Left cardiac atrium (tissue), 4 donors: ENCODE data around the gene TMCC1. TPM values are rescaled to one million over a fixed set of nuclear protein-coding genes. Genes with fewer than 3 reads are reported as not detected.

Source experiments
- ATAC-seq, 2 donors: fragments of 200-7000 bp; cut with Tn5 transposase; one replicate each; pipeline ENCODE4 v1.9.1; 2020; ENCODE audit warnings: mild to moderate bottlenecking in 2 of 2, moderate library complexity in 2 of 2
- DNase-seq: peaks from one replicate; pipeline ENCODE4 v3.0.0-alpha.2; 2020
- intact Hi-C, 2 donors: fragments of 100-400 bp; cut with DNase I; formaldehyde crosslinking; loops; one replicate each; pipeline versions ENCODE4 v1.14.1 to v1.15.1; 2022 to 2023
- total RNA-seq, 2 donors: library from RNA; stranded (reverse); fragmentation: NEBNext Ultra II Directional; extraction: Animal tissue kit (Norgen Biotek cat#: 25700); gene quantifications; one replicate each; pipeline ENCODE4 v1.2.1, GENCODE V29; 2021
- donor health status: DM: no; HTN: yes; CAD: no.
- donor health status: DM: no; HTN: yes; CAD: no; lungs with severe emphysema.
- donor health status: DM: yes; HTN: yes; CAD: no.
- donor health status: Dilated cardiomyopathy.

TMCC1 gene
- total RNA-seq, 2 donors from 2014 or later: 30.0 to 34.2 TPM

- ATAC-seq (no peak), DNase-seq (no peak)
- intact Hi-C loops: no loop called here
These were observed 219.4 kb downstream of the TMCC1 start for GRCh38 chr3:129673897-129674797.

DNA sequence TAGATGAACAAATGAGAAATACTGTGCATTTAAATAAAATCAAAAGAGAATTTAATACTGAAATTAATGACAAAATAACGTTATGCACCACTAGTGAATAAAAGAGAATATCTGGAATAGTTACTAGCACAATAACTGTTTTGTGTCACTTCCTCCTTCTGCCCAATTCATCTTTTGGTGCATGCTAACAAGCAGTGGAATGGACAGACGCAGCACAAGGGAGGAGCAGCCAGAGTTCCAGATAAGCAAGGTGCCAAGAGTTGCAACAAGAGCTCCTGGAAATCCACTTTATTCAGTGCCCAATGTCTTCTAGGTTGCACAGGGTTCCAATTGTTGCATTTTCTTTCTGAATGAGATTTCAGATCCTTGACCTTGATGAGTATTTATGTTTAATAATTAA lies 220.5 kb downstream of the TMCC1 start:
- ATAC-seq (peak in 1 of 2 donors; percentile 82), DNase-seq (peak; percentile 29)
- intact Hi-C loops: no loop called here

DNA sequence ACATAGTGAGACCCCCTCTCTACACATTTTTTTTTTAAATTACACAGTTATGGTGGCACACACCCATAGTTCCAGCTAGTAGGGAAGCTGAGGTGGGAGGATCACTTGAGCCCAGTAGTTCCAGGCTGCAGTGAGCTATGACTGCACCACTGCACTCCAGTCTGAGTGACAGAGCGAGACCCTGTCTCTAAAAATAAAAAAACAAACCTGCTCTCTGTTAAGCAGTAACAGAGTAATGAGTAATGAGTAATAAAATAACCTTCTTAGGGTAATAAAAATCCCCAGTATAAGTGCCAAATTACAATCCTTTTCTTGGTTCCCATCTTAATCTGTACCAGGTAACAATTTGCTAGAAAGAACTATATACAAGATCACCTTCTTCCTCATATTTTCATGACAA lies 221.1 kb downstream of the TMCC1 start:
- ATAC-seq (peak in 1 of 2 donors; percentile 23), DNase-seq (no peak)
- intact Hi-C loops: no loop called here

- no peak for DNase-seq
- peak in 1 of 2 donors; percentile 40 for ATAC-seq
- intact Hi-C loops: no loop called here
These were observed 228.3 kb downstream of the TMCC1 start for GRCh38 chr3:129665024-129665768.

DNA sequence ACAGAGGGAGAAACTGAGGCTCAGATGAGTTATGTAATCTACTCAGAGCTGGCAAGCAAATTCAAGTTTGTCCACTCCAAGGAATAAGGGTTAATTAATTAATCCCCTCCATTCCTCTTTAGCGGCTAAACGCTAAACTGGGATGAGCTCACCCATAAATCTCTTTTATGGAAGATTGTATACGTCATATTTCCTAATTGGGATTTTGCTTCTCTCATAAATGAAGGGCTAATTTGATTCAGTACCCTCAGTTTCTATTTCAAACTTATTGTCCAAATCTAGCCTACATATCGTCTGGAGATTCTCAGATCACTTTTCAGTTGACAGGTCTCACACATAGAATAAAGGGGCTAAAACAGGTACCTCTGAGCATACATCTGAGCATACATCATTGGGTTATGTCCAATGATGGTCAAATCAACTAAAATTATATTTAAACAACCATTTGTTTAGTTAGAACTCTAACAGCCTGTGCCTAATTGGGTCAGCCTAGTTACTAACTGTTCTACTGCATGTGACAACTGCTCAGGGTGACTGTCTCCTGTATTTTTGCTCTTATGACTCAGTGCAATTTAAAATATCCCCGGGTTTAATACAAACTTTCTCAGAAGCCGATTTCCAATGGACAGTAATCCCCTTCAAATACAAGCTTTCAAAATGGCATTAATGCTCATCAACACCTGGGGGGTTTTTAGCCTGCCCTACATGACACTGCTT lies 229.4 kb downstream of the TMCC1 start:
- DNase-seq (no peak), ATAC-seq (peak in 1 of 2 donors; percentile 77)
- intact Hi-C loops: no loop called here

DNA sequence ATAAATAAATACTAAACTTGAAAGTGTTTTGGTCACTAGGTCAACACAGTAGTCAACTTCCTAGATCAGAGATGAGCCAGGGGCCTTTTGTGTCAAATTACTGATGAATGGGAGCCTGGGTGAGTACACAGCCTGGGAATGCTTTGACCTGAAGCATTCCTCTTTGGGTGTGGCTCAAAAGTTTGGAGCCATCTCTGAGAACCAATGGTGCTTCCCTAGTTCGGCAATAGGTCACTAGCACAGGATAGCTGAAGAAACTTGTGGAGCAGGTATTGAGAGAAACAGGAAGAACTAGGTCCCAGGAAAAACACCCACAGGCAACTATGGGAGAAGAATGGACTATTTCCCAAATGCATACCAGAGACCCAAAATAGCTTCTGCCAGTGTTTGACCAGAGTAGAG lies 230.5 kb downstream of the TMCC1 start:
- ATAC-seq (no peak), DNase-seq (no peak)
- intact Hi-C loops: no loop called here

GRCh38 chr3:129662191-129662608 lies 231.3 kb downstream of the TMCC1 start:
- intact Hi-C loops: no loop called here
- DNase-seq (no peak), ATAC-seq (no peak)

DNA sequence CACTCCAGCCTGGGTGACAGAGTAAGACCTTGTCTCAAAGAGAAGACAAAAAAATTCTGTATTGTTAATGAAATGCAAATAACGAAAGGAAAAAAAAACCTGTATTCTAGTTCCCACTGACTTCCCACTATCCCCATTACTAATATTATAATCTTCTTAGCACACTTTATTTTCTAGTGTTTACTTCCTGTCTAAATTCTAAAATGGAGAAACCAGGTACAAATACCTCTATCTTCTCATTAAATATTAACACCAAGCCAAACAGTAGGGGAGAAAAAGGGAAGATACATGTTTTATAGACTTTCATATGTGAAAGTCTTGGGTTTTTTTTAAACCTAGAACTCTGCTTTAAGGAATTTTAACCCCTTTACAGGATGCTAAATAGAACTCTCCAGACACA lies 231.7 kb downstream of the TMCC1 start:
- no peak for ATAC-seq
- intact Hi-C loops: no loop called here
- no peak for DNase-seq

DNA sequence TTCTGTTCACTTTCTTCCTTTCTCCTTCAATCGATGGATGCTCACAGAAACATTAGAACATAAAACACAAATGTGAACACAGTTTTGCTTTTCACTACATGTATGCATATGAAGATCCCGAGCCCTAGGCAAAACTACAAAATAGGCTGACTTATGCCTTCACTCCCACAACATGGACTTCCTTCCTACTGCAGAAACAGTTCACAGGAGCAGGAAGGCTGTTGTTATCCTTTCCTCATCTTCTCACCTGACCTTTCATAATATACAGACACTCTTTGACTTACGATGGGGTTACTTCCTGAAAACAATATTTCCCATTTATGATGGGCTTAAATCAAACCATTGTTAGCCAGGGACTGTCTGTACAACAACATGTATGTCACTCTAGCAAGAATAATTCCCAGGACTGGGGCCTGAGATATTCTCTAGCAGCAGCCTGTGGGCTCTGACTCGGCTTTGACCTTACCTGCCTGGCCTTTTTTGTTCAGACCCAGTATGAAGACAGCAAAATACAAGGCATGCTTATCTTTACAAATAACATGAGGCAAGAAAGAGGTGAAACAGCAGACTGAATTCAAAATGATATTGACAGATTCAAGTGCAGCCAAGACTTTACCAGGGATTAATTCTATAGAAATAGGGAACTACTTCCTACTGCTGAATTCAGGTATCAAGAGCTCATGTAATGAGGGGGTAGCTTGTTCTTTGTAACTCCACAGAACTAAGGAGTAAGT lies 235.2 kb downstream of the TMCC1 start:
- DNase-seq (no peak), ATAC-seq (no peak)
- intact Hi-C loops: no loop called here

DNA sequence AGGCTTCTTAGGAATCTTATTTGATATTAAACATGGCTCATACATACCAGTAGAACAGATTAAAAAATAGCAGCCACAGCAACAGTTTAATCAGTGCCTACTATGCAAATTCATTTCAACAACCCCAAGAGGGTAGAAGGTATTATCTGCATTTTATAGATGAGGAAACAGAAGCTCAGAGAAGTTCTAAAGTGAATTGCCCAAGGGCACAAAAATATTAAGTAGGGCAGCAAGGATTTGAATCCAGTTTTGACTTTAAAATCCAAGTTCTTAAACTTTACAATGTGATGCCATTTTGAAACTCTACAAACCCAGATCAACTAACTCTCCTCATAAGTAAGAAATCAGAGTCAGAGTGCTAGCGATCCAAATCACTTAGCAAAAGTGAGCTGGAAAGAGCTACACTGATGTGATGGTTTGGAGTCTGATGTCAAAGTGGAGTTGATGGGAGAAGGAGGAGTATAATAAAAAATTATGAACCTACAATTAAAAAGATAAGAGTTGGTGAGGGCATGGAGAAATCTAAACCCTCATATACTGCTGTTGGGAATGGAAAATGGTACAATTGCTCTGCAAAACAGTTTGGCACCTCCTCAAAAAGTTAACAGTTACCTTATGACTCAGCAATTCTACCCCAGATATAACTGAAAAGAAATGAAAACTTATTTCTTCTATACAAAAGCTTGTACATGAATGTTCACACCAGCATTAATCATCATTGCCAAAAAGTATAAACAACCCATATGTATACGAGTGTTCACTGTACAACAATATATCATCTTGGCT lies 236.1 kb downstream of the TMCC1 start:
- intact Hi-C loops: no loop called here
- peak in 1 of 2 donors; percentile 35 for ATAC-seq
- DNase-seq: no peak

DNA sequence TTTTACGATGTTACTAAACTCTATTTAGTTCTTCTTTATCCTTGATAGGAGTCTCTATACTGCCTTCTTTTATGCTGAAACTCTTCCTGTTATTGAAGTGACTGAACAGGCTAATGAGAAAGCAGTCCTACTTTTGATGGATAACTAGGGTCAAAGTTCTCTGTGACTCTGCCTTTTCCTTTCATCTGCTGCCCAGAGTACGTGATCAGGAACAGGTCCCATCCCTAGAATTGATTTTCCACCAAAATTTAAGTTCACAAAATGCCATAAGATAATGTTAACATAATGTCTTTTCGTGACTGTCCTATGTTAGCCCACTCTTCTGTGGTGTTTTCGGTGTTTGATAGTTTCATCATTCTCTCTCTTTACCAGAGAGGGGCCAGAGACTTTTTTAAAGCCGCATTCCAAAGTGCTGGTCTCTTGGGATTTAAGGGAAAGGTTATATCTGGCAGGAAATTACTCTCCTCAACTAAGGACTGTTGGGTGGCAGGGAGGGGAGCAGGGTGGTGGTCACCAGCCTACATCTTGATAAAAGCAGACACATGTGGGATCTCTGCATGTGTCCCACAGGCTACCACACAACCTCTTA lies 236.8 kb downstream of the TMCC1 start:
- ATAC-seq (no peak), DNase-seq (no peak)
- intact Hi-C loops: no loop called here

- no peak for DNase-seq
These were observed 238.2 kb downstream of the TMCC1 start for GRCh38 chr3:129655291-129655700.

DNA sequence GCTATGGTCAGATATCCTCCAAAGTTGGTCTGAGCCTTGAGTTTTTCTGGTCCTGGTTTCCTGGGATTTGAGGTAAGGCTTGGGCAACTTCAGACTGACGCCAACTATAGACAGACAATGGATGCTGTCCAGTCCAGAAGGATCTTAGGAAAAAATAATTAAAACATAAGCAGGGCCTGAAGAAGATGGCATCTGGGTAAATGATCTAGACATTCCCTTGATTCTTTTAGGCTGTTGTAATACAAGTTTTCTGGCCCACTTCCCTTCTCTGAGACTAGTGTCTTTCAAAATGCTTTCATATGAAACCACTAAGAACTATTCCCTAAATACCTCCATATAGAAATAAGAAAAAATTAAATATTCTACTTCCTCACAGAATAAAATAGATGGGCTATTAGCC lies 239.4 kb downstream of the TMCC1 start:
- ATAC-seq: no peak
- no peak for DNase-seq
- intact Hi-C loops: loop anchor here in 1 of 2 donors (5.0 kb wide), 1 partner anchor 168 kb away; no protein-coding TSS in a partner anchor

More at GRCh38 chr3:129655291-129655700, 238.2 kb downstream of the TMCC1 start:
- intact Hi-C loops: no loop called here
- no peak for ATAC-seq

- ATAC-seq (no peak), DNase-seq (no peak)
- intact Hi-C loops: loop anchor here in 1 of 2 donors (5.0 kb wide), 1 partner anchor 169 kb away; no protein-coding TSS in a partner anchor
These were observed 240.5 kb downstream of the TMCC1 start for GRCh38 chr3:129653019-129653418.

DNA sequence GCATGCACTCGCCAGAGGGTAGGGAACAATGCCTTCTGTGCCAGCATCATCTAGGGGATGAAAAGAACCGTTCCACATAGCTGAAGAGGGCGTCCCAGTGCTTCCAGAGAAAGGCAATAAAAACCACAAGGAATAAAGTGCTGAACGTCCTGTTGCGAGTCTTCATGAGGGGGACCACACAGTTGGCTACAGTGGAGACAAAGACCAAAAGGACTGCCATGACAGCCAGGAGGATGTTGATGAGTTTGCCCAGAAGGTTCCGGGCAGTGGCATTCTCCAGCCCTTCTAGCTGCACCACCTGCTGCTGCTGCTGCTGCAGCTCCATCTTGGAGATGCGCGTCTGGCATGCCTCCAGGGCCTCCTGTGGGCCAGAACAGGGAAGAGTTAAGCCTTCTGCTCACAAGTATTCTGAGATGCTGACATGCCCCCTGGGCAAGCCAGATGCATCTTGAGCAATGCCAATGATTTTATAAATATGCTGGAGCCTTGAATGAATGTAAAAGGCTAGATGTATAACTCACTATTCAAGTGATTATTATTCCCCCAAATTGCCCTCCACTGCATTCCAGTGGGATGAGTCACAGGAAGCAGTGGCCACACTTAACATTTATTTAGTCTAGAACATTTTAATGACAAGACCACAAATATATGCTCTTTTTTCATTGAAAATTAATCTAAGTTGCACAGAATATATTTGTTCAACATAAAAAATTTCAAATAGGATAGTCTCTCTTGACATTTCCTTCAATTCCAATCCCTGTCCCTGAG lies 241.9 kb downstream of the TMCC1 start:
- DNase-seq (peak; percentile 26), ATAC-seq (peak in 1 of 2 donors; percentile 33)
- intact Hi-C loops: loop anchor here (2.0 to 5.0 kb wide), 2 partner anchors 171 to 173 kb away; no protein-coding TSS in a partner anchor

GRCh38 chr3:129650256-129650872 lies 243.1 kb downstream of the TMCC1 start:
- intact Hi-C loops: loop anchor here (2.0 to 5.0 kb wide), 2 partner anchors 172 to 174 kb away; no protein-coding TSS in a partner anchor
- DNase-seq (peak; percentile 66), ATAC-seq (peak; percentile 74 to 83)
